GM23248 (cell line): Measurements from ENCODE around the gene UNC13B.
"Not testable (repeated sequence)": the region's sequence is repeated elsewhere in the genome, so short reads cannot be mapped to it uniquely, and the experiment has no call there.

Experiments used
- EZH2 ChIP-seq: fragments of 200-600 bp; sonication (generic); IDR thresholded peaks from 2 replicates; pipeline ENCODE4 v1.6.1; 2018; ENCODE audit warnings: antibody characterized with exemption, mild to moderate bottlenecking; ENCODE audit not compliant: insufficient read depth, poor library complexity, severe bottlenecking
- EZH2phosphoT487 ChIP-seq: fragments of 200-600 bp; sonication (generic); IDR thresholded peaks from 2 replicates; pipeline ENCODE4 v1.6.1; 2018; ENCODE audit warnings: antibody characterized with exemption, moderate library complexity, mild to moderate bottlenecking, low read depth; ENCODE audit not compliant: insufficient read depth

GRCh38 chr9:35182996-35183754, 21.4 kb downstream of the UNC13B start:
- TF ChIP-seq EZH2, EZH2phosphoT487: not testable (repeated sequence)
